ENCODE measurements around the gene ONECUT3. TPM values are rescaled to one million over a fixed set of nuclear protein-coding genes. Genes with fewer than 3 reads are reported as not detected.

ONECUT3 gene
- total and polyA plus RNA-seq, 3 donors from 2014 or later: 0.13 to 0.39 (median 0.25) TPM

GRCh38 chr19:1816530-1817298, 63.4 kb downstream of the ONECUT3 start:
- H3K4me3 ChIP-seq: no peak overlapping the region
- TF ChIP-seq CTCF (IDR thresholded peaks at IDR 0.05) (no peak), POLR2A (IDR thresholded peaks at IDR 0.05) (no peak)
- H3K36me3 ChIP-seq (ENCODE audit: low read depth, missing control alignments): no peaks in the 10 kb centered on the region
- intact Hi-C loops (cut with DNase I; ENCODE audit: low total_unique reads): no loop called here
- H3K27ac ChIP-seq: no peak overlapping the region
- no peaks in the 10 kb centered on the region for H3K27me3 ChIP-seq
- peaks cover 13% of the 10 kb centered on the region for H3K4me1 ChIP-seq
- no peaks in the 10 kb centered on the region for H3K9me3 ChIP-seq
- WGBS, 2 donors: 89 to 94% methylated on average over 15 to 36 of the region's 36 CpGs
- no peak for DNase-seq

GRCh38 chr19:1817553-1818179, 64.4 kb downstream of the ONECUT3 start:
- intact Hi-C loops (cut with DNase I; ENCODE audit: low total_unique reads): no loop called here

GRCh38 chr19:1818549-1819195, 65.4 kb downstream of the ONECUT3 start:
- intact Hi-C loops (cut with DNase I; ENCODE audit: low total_unique reads): no loop called here
- Histone ChIP-seq H3K4me1 (peaks cover 2% of the 10 kb centered on the region), H3K4me3 (no peak overlapping the region), H3K36me3 (ENCODE audit: low read depth, missing control alignments) (no peaks in the 10 kb centered on the region), H3K9me3 (no peaks in the 10 kb centered on the region), H3K27ac (no peak overlapping the region), H3K27me3 (no peaks in the 10 kb centered on the region)
- 91% methylated on average over 10 to 33 of the region's 33 CpGs for WGBS, 2 donors
- no peak for DNase-seq
- no peak for TF ChIP-seq POLR2A (IDR thresholded peaks at IDR 0.05)
- TF ChIP-seq CTCF (IDR thresholded peaks at IDR 0.05): no peak

More at GRCh38 chr19:1817553-1818179, 64.4 kb downstream of the ONECUT3 start:
- DNase-seq: no peak
- no peak overlapping the region for H3K4me3 ChIP-seq
- no peak for TF ChIP-seq POLR2A (IDR thresholded peaks at IDR 0.05)
- TF ChIP-seq CTCF (IDR thresholded peaks at IDR 0.05): no peak
- 84 to 89% methylated on average over 15 to 22 of the region's 25 CpGs for WGBS, 2 donors
- no peaks in the 10 kb centered on the region for H3K36me3 ChIP-seq (ENCODE audit: low read depth, missing control alignments)
- H3K9me3 ChIP-seq: no peaks in the 10 kb centered on the region
- no peaks in the 10 kb centered on the region for H3K27me3 ChIP-seq
- H3K4me1 ChIP-seq: peaks cover 12% of the 10 kb centered on the region
- no peak overlapping the region for H3K27ac ChIP-seq

- Histone ChIP-seq H3K9me3 (no peaks in the 10 kb centered on the region), H3K4me1 (no peaks in the 10 kb centered on the region), H3K27me3 (no peaks in the 10 kb centered on the region), H3K27ac (no peak overlapping the region), H3K4me3 (no peak overlapping the region), H3K36me3 (ENCODE audit: low read depth, missing control alignments) (no peaks in the 10 kb centered on the region)
- TF ChIP-seq POLR2A (IDR thresholded peaks at IDR 0.05): no peak
- TF ChIP-seq CTCF (IDR thresholded peaks at IDR 0.05): no peak
- no peak for DNase-seq
- intact Hi-C loops (cut with DNase I; ENCODE audit: low total_unique reads): no loop called here
- WGBS, 2 donors: 87 to 94% methylated on average over 18 to 38 of the region's 43 CpGs
Observed at GRCh38 chr19:1819341-1820255, 66.3 kb downstream of the ONECUT3 start.
